ENCODE measurements around the gene PPARGC1A.

PPARGC1A gene

GRCh38 chr4:23885943-23886590 lies 3.8 kb downstream of the PPARGC1A start:
- no peak for DNase-seq (ENCODE audit: low read depth)
- TF ChIP-seq CTCF (IDR thresholded peaks at IDR 0.05; ENCODE audit: low read depth, low read length, missing control alignments): no peak
- in situ Hi-C loops (cut with HindIII; ENCODE audit: low sequenced_read_pairs): no loop called here
- H3K4me3 ChIP-seq (ENCODE audit: low read depth, low read length): no peak overlapping the region

GRCh38 chr4:23884741-23885140 lies 5.1 kb downstream of the PPARGC1A start:
- in situ Hi-C loops (cut with HindIII; ENCODE audit: low sequenced_read_pairs): no loop called here
- no peak for DNase-seq (ENCODE audit: low read depth)
- no peak overlapping the region for H3K4me3 ChIP-seq (ENCODE audit: low read depth, low read length)
- TF ChIP-seq CTCF (IDR thresholded peaks at IDR 0.05; ENCODE audit: low read depth, low read length, missing control alignments): no peak

- no peak overlapping the region for H3K4me3 ChIP-seq (ENCODE audit: low read depth, low read length)
- no peak for TF ChIP-seq CTCF (IDR thresholded peaks at IDR 0.05; ENCODE audit: low read depth, low read length, missing control alignments)
- in situ Hi-C loops (cut with HindIII; ENCODE audit: low sequenced_read_pairs): no loop called here
- DNase-seq (ENCODE audit: low read depth): no peak
These were observed 5.6 kb downstream of the PPARGC1A start for GRCh38 chr4:23884261-23884660.

DNA sequence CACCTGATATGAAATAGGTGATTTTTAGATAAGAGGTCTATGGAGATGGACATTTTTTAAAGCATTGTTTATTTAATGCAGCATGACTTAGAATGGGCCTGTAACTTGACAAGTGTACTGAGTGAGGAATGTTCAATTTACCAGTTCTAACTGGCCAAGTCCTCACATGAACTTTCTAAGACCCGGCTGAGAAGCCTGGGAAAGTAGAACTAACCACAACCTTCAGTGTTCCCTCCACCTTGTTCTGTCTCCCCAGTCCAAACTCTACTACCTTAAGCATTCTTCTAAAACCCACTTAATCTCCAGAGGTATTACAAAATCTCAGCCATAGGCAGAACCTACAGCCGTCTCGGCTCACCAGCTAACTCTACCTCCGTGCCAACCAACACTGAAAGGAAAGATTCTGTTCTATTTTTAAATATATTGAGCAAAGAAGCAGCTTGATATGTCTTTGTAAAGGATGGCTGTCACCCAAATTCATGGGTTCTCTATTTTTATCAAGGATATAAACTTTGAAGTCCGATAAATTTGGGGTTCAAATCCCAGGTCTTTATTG lies 6.8 kb downstream of the PPARGC1A start:
- no peak for TF ChIP-seq CTCF (IDR thresholded peaks at IDR 0.05; ENCODE audit: low read depth, low read length, missing control alignments)
- no peak for DNase-seq (ENCODE audit: low read depth)
- no peak overlapping the region for H3K4me3 ChIP-seq (ENCODE audit: low read depth, low read length)
- in situ Hi-C loops (cut with HindIII; ENCODE audit: low sequenced_read_pairs): no loop called here

DNA sequence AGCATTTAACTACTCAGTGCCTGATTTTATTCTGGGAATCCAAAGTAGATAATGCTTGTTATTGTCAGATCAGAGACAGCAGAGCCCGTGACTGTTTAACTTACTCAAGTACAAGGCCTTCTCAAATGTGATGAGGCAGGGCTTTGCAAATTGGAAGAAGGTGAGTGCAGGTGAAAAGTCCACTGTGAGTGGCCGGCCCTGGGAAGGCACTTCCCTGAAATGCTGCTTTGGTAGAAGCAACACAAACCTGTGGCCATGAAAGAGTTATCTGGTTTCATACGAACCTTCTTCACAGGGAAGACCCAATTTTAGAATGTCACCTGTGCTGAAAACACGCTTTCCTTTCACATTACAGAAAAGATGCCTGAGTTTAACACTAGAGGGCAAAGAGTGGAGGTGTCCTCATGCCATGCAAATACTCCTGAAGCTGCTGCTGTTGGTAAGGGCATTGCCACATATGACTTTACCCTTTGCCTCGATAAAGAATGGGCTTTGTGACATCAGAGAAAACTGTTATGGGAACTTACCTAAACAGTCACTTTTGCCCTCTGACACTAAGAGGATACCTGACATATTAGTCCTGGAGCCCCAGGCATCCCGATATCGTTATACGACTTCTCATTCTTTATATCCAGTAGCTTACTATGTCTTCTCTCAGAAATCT lies 8.0 kb downstream of the PPARGC1A start:
- no peak overlapping the region for H3K4me3 ChIP-seq (ENCODE audit: low read depth, low read length)
- in situ Hi-C loops (cut with HindIII; ENCODE audit: low sequenced_read_pairs): no loop called here
- TF ChIP-seq CTCF (IDR thresholded peaks at IDR 0.05; ENCODE audit: low read depth, low read length, missing control alignments): peak; percentile 2
- DNase-seq (ENCODE audit: low read depth): no peak

- no peak for TF ChIP-seq CTCF (IDR thresholded peaks at IDR 0.05; ENCODE audit: low read depth, low read length, missing control alignments)
- in situ Hi-C loops (cut with HindIII; ENCODE audit: low sequenced_read_pairs): no loop called here
- DNase-seq (ENCODE audit: low read depth): no peak
- no peak overlapping the region for H3K4me3 ChIP-seq (ENCODE audit: low read depth, low read length)
These were observed 8.8 kb downstream of the PPARGC1A start for GRCh38 chr4:23881052-23881501.
